SK-N-SH treated with all-trans-retinoic acid at 6 μM for 48 hours (cell line): ENCODE data around the gene CCKAR.

Source experiments
- ATAC-seq: fragments of 200-7000 bp; cut with Tn5 transposase; 3 replicates; pipeline ENCODE4 v1.9.1; 2020; ENCODE audit warnings: mild to moderate bottlenecking, moderate library complexity
- ARNTL ChIP-seq: fragments of 450-650 bp; formaldehyde crosslinking; IDR thresholded peaks from 2 replicates; pipeline ENCODE4 v1.5.0; 2020; ENCODE audit warnings: low read depth, mild to moderate bottlenecking, moderate library complexity, borderline replicate concordance
- BACH2 ChIP-seq: fragments of 250-450 bp; sonication (Bioruptor Pico); IDR thresholded peaks from 2 replicates; pipeline ENCODE4 v1.9.0; 2021; ENCODE audit warnings: mild to moderate bottlenecking, borderline replicate concordance
- CSDC2 ChIP-seq: fragments of 250-450 bp; sonication (Bioruptor Pico); IDR thresholded peaks from 2 replicates; pipeline ENCODE4 v1.5.0; 2020; ENCODE audit warnings: mild to moderate bottlenecking, moderate library complexity
- CSRNP3 ChIP-seq: fragments of 250-450 bp; sonication (Bioruptor Pico); IDR thresholded peaks from 2 replicates; pipeline ENCODE4 v1.5.1; 2021; ENCODE audit warnings: mild to moderate bottlenecking, moderate library complexity
- ESRRG ChIP-seq: fragments of 250-450 bp; sonication (Bioruptor Pico); IDR thresholded peaks from 2 replicates; pipeline ENCODE4 v1.6.1; 2021; ENCODE audit warnings: mild to moderate bottlenecking
- GLIS3 ChIP-seq: fragments of 250-450 bp; sonication (Bioruptor Pico); IDR thresholded peaks from 2 replicates; pipeline ENCODE4 v1.5.0; 2020; ENCODE audit warnings: mild to moderate bottlenecking, moderate library complexity
- ISL1 ChIP-seq: fragments of 250-450 bp; sonication (Bioruptor Pico); IDR thresholded peaks from 2 replicates; pipeline ENCODE4 v2.1.2; 2022; ENCODE audit warnings: mild to moderate bottlenecking, moderate library complexity
- OSR1 ChIP-seq: fragments of 250-450 bp; sonication (Bioruptor Pico); IDR thresholded peaks from 2 replicates; pipeline ENCODE4 v1.8.0; 2022; ENCODE audit warnings: moderate library complexity, mild to moderate bottlenecking, inconsistent platforms
- PPARA ChIP-seq: fragments of 250-450 bp; sonication (Bioruptor Pico); IDR thresholded peaks from 2 replicates; pipeline ENCODE4 v1.5.0; 2020; ENCODE audit warnings: mild to moderate bottlenecking, borderline replicate concordance
- RARB ChIP-seq: fragments of 250-450 bp; sonication (Bioruptor Pico); IDR thresholded peaks from 2 replicates; pipeline ENCODE4 v1.8.0; 2021; ENCODE audit warnings: mild to moderate bottlenecking, moderate library complexity
- SNAI2 ChIP-seq: fragments of 250-450 bp; sonication (Bioruptor Pico); IDR thresholded peaks from 2 replicates; pipeline ENCODE4 v1.5.0; 2020; ENCODE audit warnings: mild to moderate bottlenecking, moderate library complexity
- TOX ChIP-seq: fragments of 250-450 bp; sonication (Bioruptor Pico); IDR thresholded peaks from 2 replicates; pipeline ENCODE4 v1.8.0; 2021; ENCODE audit warnings: mild to moderate bottlenecking, moderate library complexity, borderline replicate concordance
- TSHZ2 ChIP-seq: fragments of 250-450 bp; sonication (Bioruptor Pico); IDR thresholded peaks from 2 replicates; pipeline ENCODE4 v1.5.0; 2020; ENCODE audit warnings: mild to moderate bottlenecking, moderate library complexity
- ZFP3 ChIP-seq: fragments of 250-450 bp; sonication (Bioruptor Pico); IDR thresholded peaks from 2 replicates; pipeline ENCODE4 v1.5.0; 2020; ENCODE audit warnings: mild to moderate bottlenecking, moderate library complexity
- ZFP30 ChIP-seq: fragments of 450-650 bp; formaldehyde crosslinking; IDR thresholded peaks from 2 replicates; pipeline ENCODE4 v1.5.0; 2022; ENCODE audit warnings: mild to moderate bottlenecking, moderate library complexity
- ZNF565 ChIP-seq: fragments of 450-650 bp; formaldehyde crosslinking; conservative IDR thresholded peaks from 2 replicates; pipeline ENCODE4 v1.5.0; 2020; ENCODE audit warnings: low read depth, mild to moderate bottlenecking, moderate library complexity
- ZNF70 ChIP-seq: fragments of 450-650 bp; formaldehyde crosslinking; IDR thresholded peaks from 2 replicates; pipeline ENCODE4 v1.5.0; 2020; ENCODE audit warnings: mild to moderate bottlenecking, moderate library complexity
- ZNF8 ChIP-seq: fragments of 450-650 bp; formaldehyde crosslinking; IDR thresholded peaks from 2 replicates; pipeline ENCODE4 v1.5.0; 2020; ENCODE audit warnings: mild to moderate bottlenecking, moderate library complexity
- TF ChIP-seq, protein P1 (sequence below): fragments of 250-450 bp; sonication (Bioruptor Pico); IDR thresholded peaks from 2 replicates; pipeline ENCODE4 v1.5.1; 2020; ENCODE audit warnings: low read depth, mild to moderate bottlenecking, moderate library complexity

Gene CCKAR

GRCh38 chr4:26529479-26529878 is 39.2 kb upstream of the CCKAR start:
- TF ChIP-seq ISL1 (no peak), ZNF565 (CRISPR knock-in tag) (no peak), ZFP3 (CRISPR knock-in tag) (no peak), TSHZ2 (CRISPR knock-in tag) (no peak), SNAI2 (CRISPR knock-in tag) (no peak), ARNTL (no peak), ZFP30 (CRISPR knock-in tag) (no peak), ESRRG (CRISPR knock-in tag) (no peak), ZNF8 (CRISPR knock-in tag) (no peak), PPARA (CRISPR knock-in tag) (no peak)
- TF ChIP-seq, all 23 proteins: peak for 0
- ATAC-seq = no peak

DNA sequence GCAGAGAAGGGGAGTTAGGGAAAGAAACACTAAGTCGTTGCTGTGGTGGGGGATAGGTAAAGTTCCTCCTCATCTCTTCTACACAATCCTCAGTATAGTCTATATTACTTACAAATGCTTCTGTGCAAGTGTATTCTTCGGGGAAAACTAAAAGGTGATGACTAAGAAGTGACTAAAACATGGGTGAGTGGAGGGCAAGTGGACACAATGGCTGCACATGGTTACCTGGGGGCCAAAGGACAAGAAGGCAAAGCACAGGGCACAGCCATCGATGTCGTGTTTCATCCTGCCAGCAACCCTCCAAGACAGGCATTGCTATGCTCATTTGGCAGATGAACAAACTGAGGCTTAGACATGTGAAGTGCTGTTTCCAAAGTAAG is 35.5 kb upstream of the CCKAR start:
- ATAC-seq = no peak
- TF ChIP-seq GLIS3 (CRISPR knock-in tag) (no peak), CSDC2 (no peak), BACH2 (CRISPR knock-in tag) (no peak), OSR1 (no peak), ZFP30 (CRISPR knock-in tag) (no peak), RARB (CRISPR knock-in tag) (no peak), ZNF8 (CRISPR knock-in tag) (no peak), CSRNP3 (CRISPR knock-in tag) (no peak), ARNTL (no peak)
- TF ChIP-seq, protein P1, sequence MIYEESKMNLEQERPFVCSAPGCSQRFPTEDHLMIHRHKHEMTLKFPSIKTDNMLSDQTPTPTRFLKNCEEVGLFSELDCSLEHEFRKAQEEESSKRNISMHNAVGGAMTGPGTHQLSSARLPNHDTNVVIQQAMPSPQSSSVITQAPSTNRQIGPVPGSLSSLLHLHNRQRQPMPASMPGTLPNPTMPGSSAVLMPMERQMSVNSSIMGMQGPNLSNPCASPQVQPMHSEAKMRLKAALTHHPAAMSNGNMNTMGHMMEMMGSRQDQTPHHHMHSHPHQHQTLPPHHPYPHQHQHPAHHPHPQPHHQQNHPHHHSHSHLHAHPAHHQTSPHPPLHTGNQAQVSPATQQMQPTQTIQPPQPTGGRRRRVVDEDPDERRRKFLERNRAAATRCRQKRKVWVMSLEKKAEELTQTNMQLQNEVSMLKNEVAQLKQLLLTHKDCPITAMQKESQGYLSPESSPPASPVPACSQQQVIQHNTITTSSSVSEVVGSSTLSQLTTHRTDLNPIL (CRISPR knock-in tag) = no peak

DNA sequence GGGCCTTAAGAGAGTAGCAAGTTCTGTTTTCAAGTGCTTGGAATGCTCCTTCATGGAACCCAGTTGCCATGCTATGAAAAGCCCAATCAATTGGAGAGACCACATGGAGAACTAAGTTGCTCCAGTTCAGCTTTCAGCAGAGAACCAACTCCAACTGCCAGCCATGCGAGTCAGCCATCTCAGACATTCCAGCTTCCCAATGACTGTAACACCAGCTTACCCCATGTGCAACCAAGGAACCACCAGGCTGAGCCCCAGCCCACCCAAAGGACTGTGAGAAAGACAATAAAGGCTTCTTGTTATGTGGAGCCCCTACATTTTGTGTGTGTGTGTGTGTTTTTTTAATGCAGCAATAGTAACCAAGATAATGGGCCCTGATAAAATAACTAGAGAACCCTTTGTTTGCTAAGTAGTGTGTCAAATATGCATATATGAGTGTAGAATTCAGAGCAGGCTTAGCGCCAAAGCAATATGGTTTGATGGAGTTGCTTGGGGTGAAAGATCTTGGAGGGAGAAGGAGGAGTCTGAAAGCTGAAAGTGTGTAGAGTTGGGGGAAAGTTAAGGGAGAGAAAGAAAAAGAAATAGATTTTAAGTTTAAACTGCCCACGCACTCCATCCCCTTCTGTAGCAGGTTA is 35.0 kb upstream of the CCKAR start:
- TF ChIP-seq TSHZ2 (CRISPR knock-in tag) (no peak), OSR1 (no peak), ZNF70 (no peak), PPARA (CRISPR knock-in tag) (no peak), BACH2 (CRISPR knock-in tag) (no peak), TOX (CRISPR knock-in tag) (no peak), GLIS3 (CRISPR knock-in tag) (no peak)
- TF ChIP-seq, protein P1 (CRISPR knock-in tag) = no peak
- ATAC-seq = peak; percentile 47; the same call in 2 of the 3 replicates
